ENCODE measurements around the gene CDC42EP4. TPM values are rescaled to one million over a fixed set of nuclear protein-coding genes. Genes with fewer than 3 reads are reported as not detected.

CDC42EP4 gene
- total RNA-seq, 8 experiments from 2014 or later: 26.2 to 77.6 (median 39.6) TPM

DNA sequence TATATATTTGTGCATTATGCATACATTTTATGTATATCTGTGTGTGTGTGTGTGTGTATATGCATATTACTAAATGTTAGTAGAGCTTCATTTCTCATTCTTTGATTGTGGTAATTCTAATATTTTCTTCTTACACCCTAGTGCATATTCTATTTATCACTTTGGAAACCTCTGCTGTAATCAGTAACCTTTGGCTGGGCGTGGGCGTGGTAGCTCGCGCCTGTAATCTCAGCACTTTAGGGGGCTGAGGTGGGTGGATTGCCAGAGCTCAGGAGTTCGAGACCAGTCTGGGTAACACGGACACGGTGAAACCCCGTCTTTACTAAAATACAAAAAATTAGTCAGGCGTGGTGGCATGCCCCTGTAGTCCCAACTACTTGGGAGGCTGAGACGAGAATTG, 77.1 kb downstream of the CDC42EP4 start:
- in situ Hi-C loops (cut with MboI; ENCODE audit: low pct_unique_long_range_greater_than_20kb in 2 of 9, low sequenced_read_pairs in 9 of 9, unreplicated experiment in 9 of 9): no loop called here
- 93 to 100% (median 94%) methylated on average over 1 to 4 of the region's 10 CpGs; no CpG with 5 or more reads in 5 of the 10 experiments for WGBS, 10 experiments

More for the DNA sequence above, 77.1 kb downstream of the CDC42EP4 start:
- ATAC-seq (replicated peaks in 6 of 8): no peak
- no peak overlapping the region for H3K4me3 ChIP-seq
- peaks cover 20 to 24% of the 10 kb centered on the region in 2 donors for H3K4me1 ChIP-seq (replicated peaks in 1 of 2)
- no peak overlapping the region for H3K27ac ChIP-seq

Other genes with a start within 250 kb of the CDC42EP4 start
- 10 to 100 TPM in 6 of 8 experiments, 1 to 10 TPM in 2; 5.3 to 27.3 (median 10.8) TPM for gene SLC39A11, start 219.3 kb downstream of the CDC42EP4 start, total RNA-seq
- gene SSTR2, start 147.0 kb downstream of the CDC42EP4 start, total RNA-seq: 1 to 10 TPM in 7 of 8 experiments, under 1 TPM in 1; 0.15 to 6.3 (median 2.9) TPM
- 10 to 100 TPM; 25.7 to 44.0 (median 36.0) TPM for gene COG1, start 118.9 kb downstream of the CDC42EP4 start, total RNA-seq
- under 1 TPM in 2 of 8 experiments, not detected in 6; 0.37 to 0.38 TPM for gene CPSF4L, start 50.1 kb downstream of the CDC42EP4 start, total RNA-seq